Bronchial epithelial cell (primary cell): ENCODE data around the gene IFT81. TPM values are rescaled to one million over a fixed set of nuclear protein-coding genes. Genes with fewer than 3 reads are reported as not detected.

Source experiments
- DNase-seq: peaks from one replicate; pipeline ENCODE4 v3.0.0-alpha.2; 2010; ENCODE audit warnings: low read depth
- FAIRE-seq: peaks from 2 replicates; lab custom pipeline; 2011; peaks lifted over from hg19 to GRCh38; lab: Jason Lieb, UNC
- H3K27me3 ChIP-seq: 2 replicates; pipeline ENCODE4 v1.5.1; 2011; ENCODE audit warnings: low read length; ENCODE audit not compliant: control insufficient read depth, insufficient read depth
- H3K36me3 ChIP-seq: 2 replicates; pipeline ENCODE4 v1.5.1; 2011; ENCODE audit warnings: low read length; ENCODE audit not compliant: control insufficient read depth, insufficient read depth
- H3K4me3 ChIP-seq: 2 replicates; pipeline ENCODE4 v1.5.1; 2011; ENCODE audit warnings: mild to moderate bottlenecking, low read depth, low read length, control low read depth
- CTCF ChIP-seq: IDR thresholded peaks from 2 replicates; pipeline ENCODE4 v1.5.1; 2011; ENCODE audit warnings: mild to moderate bottlenecking, moderate library complexity, low read length, control low read depth, inconsistent platforms; ENCODE audit not compliant: insufficient read depth, severe bottlenecking
- total RNA-seq: library from RNA; depleted of rRNA; stranded (reverse); fragments of >200 nt; gene quantifications from 2 replicates; pipeline ENCODE4 v1.2.1, GENCODE V29; 2014

Gene IFT81
- total RNA-seq, 1 donor from 2014 or later, result 5.8 TPM

- DNase-seq (no peak), FAIRE-seq (no peak)
- TF ChIP-seq CTCF, result no peak
- Histone ChIP-seq H3K36me3 (no peaks in the 10 kb centered on the region), H3K4me3 (no peak overlapping the region), H3K27me3 (no peaks in the 10 kb centered on the region)
These were observed 11.6 kb downstream of the IFT81 start for GRCh38 chr12:110135806-110136205.

- DNase-seq, result no peak
- H3K27me3 ChIP-seq, result no peaks in the 10 kb centered on the region
- FAIRE-seq, result no peak
- no peak overlapping the region for H3K4me3 ChIP-seq
- no peak for TF ChIP-seq CTCF
- no peaks in the 10 kb centered on the region for H3K36me3 ChIP-seq
These were observed 13.6 kb downstream of the IFT81 start for GRCh38 chr12:110137786-110138185.

DNA sequence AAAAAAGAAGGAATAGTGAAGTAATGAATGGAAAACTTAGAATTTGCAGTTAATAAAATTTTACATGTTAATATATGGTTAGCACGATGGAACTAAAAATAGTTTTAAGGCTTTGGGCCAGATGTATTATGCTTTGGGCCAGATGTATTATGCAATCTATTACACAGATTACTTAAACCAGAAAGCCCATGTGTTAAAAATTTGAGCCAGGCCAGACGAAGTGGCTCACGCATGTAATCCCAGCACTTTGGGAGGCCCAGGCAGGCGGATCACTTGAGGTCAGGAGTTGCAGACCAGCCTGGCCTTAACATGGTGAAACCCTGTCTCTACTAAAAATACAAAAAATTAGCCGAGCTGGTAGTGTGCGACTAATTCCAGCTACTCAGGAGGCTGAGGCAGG is 17.2 kb downstream of the IFT81 start:
- no peak for TF ChIP-seq CTCF
- H3K36me3 ChIP-seq, result peaks cover 2% of the 10 kb centered on the region
- no peaks in the 10 kb centered on the region for H3K27me3 ChIP-seq
- H3K4me3 ChIP-seq, result no peak overlapping the region
- FAIRE-seq (no peak), DNase-seq (no peak)

DNA sequence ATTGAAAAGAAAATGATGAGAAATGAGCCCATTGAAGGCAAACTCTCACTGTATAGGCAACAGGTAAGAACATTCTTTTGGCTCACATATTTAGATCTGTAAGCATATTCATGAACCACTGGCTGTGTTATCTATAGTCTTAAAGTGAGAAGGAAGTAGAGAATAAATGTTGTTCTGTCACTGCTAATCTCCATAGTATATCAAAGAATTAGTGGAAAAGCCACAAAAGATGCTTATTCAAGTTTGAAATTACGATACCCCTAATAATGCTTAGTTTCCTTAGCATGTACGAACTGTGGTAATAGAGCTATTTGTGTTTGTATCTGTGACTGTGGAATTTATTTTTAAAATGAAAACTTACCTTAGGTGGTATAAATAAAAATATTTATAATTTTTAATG is 22.8 kb downstream of the IFT81 start:
- no peaks in the 10 kb centered on the region for H3K27me3 ChIP-seq
- no peak for TF ChIP-seq CTCF
- FAIRE-seq, result no peak
- DNase-seq, result no peak
- peaks cover 2% of the 10 kb centered on the region for H3K36me3 ChIP-seq
- H3K4me3 ChIP-seq, result no peak overlapping the region

GRCh38 chr12:110149086-110149660 is 25.0 kb downstream of the IFT81 start:
- FAIRE-seq (no peak), DNase-seq (no peak)
- no peak overlapping the region for H3K4me3 ChIP-seq
- H3K36me3 ChIP-seq, result peaks cover 2% of the 10 kb centered on the region
- H3K27me3 ChIP-seq, result no peaks in the 10 kb centered on the region
- no peak for TF ChIP-seq CTCF

DNA sequence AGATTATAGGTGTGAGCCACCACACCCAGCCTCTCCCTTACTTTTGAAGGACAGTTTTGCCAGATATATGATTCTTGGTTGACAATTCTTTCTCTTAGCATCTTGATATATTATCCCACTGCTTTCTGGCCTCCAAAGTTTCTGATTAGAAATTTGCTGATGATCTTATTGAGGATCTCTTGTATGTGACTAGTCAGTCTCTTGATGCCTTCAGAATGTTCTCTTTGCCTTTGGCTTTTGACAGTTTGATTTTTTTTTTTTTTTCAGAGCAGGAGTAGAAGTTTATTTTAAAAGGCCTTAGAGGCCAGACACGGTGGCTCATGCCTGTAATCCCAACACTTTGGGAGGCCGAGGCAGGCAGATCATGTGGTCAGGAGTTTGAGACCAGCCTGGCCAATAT is 32.6 kb downstream of the IFT81 start:
- Histone ChIP-seq H3K36me3 (peaks cover 2% of the 10 kb centered on the region), H3K4me3 (no peak overlapping the region), H3K27me3 (no peaks in the 10 kb centered on the region)
- no peak for FAIRE-seq
- no peak for TF ChIP-seq CTCF
- DNase-seq, result no peak
